A549 treated with CpdA at 1 μM for 4 hours (cell line): Measurements from ENCODE around the gene APOC3. TPM values are rescaled to one million over a fixed set of nuclear protein-coding genes. Genes with fewer than 3 reads are reported as not detected.

Source experiments
- total RNA-seq: library from RNA; stranded (reverse); fragments of 200-300 nt; extraction: Qiagen RNA extraction; gene quantifications from 5 replicates; pipeline ENCODE4 v1.2.3, GENCODE V29; 2022; ENCODE audit warnings: low read depth

The APOC3 gene
- not detected in 5 replicates for total RNA-seq

DNA sequence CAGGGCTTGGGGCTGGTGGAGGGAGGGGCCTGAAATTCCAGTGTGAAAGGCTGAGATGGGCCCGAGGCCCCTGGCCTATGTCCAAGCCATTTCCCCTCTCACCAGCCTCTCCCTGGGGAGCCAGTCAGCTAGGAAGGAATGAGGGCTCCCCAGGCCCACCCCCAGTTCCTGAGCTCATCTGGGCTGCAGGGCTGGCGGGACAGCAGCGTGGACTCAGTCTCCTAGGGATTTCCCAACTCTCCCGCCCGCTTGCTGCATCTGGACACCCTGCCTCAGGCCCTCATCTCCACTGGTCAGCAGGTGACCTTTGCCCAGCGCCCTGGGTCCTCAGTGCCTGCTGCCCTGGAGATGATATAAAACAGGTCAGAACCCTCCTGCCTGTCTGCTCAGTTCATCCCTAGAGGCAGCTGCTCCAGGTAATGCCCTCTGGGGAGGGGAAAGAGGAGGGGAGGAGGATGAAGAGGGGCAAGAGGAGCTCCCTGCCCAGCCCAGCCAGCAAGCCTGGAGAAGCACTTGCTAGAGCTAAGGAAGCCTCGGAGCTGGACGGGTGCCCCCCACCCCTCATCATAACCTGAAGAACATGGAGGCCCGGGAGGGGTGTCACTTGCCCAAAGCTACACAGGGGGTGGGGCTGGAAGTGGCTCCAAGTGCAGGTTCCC lies at the start of gene APOC3:
Gene APOC3, plus strand, starts transcription at position 383 of the 659 bp plus-strand sequence. CDS start 676 bp downstream, outside the sequence.

DNA sequence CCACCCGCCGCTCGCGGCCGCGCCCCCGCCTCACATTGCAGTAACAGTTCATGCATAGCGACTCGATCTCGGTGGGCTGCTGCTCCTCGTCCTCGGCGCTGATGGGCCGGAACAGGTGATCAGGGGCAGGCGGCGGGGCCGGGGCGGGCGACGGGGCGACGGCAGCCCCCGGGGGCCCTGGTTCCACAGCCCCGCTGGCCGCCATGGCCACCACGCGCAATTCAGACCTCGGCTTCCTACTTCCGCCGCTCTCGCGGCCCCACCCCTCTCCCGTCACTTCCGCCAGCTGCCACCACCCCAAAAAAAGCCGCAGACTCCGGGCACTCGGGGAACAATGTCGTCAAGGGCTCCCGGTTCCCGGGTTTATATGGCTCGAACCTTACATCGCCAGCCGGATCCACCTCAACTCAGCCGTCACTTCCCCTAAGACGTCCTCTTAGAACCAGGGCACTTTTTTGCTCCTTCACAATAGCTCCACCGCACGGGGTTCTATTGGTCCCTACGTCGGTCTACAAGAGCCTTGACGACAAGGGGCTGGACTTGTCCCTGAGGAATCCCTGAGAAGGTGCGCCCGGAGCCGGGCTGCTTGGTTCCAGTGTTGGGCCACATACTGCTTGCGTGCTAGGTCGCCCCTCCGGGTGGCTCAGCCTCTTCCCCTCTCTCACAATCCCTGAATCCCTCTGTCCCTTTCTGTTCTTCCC lies 41.8 kb upstream of the APOC3 start, which contains the start of gene ZPR1:
Gene ZPR1, minus strand, starts transcription at position 238 of the 701 bp plus-strand sequence. Its CDS starts 33 bp downstream, at position 205.

DNA sequence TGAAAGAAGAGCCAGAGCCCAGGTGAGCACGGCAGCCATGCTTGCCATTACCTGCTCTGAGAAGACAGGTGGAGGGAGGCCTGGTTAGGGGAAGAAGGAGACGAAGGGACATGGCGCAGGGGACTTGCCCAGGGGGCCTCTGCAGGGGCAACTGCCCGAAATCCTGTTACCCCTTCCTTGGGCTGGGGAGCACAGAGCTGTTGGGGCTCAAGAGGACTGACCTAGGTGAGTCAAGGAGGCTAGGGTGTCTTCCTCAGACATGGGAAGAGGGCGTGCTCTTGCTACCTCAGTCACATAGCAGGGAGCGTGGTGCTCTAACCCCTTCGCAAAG lies 37.9 kb upstream of the APOC3 start, which contains the start of gene APOA5:
Gene APOA5, minus strand, starts transcription at position 67 of the 331 bp plus-strand sequence. Its CDS starts 19 bp downstream, at position 48.

DNA sequence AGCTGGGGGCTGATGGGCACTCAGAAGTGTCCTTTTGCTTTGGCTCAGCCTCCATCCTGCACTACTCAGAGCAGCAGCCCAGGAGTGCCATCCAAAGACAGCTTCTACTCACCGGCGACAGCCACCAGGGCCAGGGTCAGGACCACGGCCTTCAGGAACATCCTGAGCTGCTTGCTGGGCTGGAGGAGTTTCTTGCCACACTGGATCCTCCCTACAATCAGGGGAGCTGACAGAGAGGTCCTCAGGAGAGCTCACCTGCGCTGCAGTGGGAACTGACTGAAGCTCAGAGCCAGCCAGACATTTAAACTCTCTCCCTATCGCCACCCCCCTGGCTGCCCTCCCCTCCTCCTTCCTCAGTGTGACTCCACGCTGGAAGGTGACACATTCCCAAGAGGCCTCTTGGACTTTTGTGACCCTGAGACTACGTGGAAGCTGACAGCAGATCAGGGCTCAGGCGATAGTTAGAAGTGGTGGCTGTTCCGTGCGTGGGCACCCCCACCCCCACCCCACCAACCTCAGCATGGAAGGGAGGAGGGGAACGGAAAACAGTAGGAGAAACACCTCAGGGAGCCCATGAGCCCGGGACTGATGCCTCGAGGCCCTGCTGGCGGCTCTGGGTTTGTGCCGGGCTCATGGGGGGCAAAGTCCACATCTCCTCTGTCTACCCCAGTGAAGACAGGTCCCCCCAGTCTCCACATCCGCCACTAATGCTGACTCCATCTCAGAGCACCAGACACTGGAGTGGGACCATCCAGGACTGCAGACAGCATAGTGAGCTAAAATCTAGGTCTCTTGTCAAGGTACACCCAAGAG lies 6.5 kb upstream of the APOC3 start, which contains the start of gene APOA4:
Gene APOA4, minus strand, starts transcription at position 274 of the 813 bp plus-strand sequence. Its CDS starts 113 bp downstream, at position 161.

GRCh38 chr11:116837231-116838091 lies 7.8 kb downstream of the APOC3 start, which contains the start of gene APOA1:
Gene APOA1, minus strand, starts transcription at chr11:116837622. Its CDS starts 235 bp downstream, at chr11:116837387.

Other genes starting within 250 kb of the APOC3 start
- 10.9 to 13.1 TPM (median 12.6 TPM) in 5 replicates for gene BUD13, start 56.9 kb upstream of the APOC3 start, total RNA-seq
- gene ZPR1, start 41.9 kb upstream of the APOC3 start, total RNA-seq, result 47.0 to 62.1 TPM (median 60.3 TPM) in 5 replicates
- not detected in 5 replicates for gene APOA5, start 38.0 kb upstream of the APOC3 start, total RNA-seq
- gene APOA4, start 6.6 kb upstream of the APOC3 start, total RNA-seq, result not detected in 5 replicates
- gene APOA1, start 7.7 kb downstream of the APOC3 start, total RNA-seq, result 0.23 to 0.96 TPM (median 0.33 TPM) in 4 of 5 replicates, not detected in the other